CD4-positive, alpha-beta memory T cell (primary cell): ENCODE measurements around the gene SECISBP2. TPM values are rescaled to one million over a fixed set of nuclear protein-coding genes. Genes with fewer than 3 reads are reported as not detected.
"Not testable (repeated sequence)": the region's sequence is repeated elsewhere in the genome, so short reads cannot be mapped to it uniquely, and the experiment has no call there.

Experiments
- CTCF ChIA-PET: fragments of 350-600 bp; sonication (Branson Sonifier 250); formaldehyde crosslinking; loops from one replicate; lab custom pipeline; 2021; ENCODE audit warnings: inconsistent platforms; ENCODE audit not compliant: partially characterized antibody; lab: Charles Lee
- POLR2A ChIA-PET: fragments of 350-600 bp; sonication (Branson Sonifier 250); formaldehyde crosslinking; loops from one replicate; lab custom pipeline; 2021; ENCODE audit not compliant: partially characterized antibody; lab: Charles Lee
- DNase-seq, 5 donors: peaks; one replicate each; pipeline versions ENCODE4 v3.0.0 to v3.0.0-alpha.2; 2020 to 2022; ENCODE audit warnings: mixed read lengths in 1 of 5
- H3K27ac ChIP-seq: one replicate; pipeline ENCODE4 v1.7.0; 2013; ENCODE audit warnings: low read depth, low read length
- H3K27me3 ChIP-seq: 2 replicates; pipeline ENCODE4 v1.7.0; 2013; ENCODE audit warnings: mild to moderate bottlenecking, low read length, moderate library complexity; ENCODE audit not compliant: insufficient read depth
- H3K36me3 ChIP-seq: 2 replicates; pipeline ENCODE4 v1.7.0; 2013; ENCODE audit warnings: mild to moderate bottlenecking, low read length, moderate library complexity; ENCODE audit not compliant: insufficient read depth
- H3K4me1 ChIP-seq: 2 replicates; pipeline ENCODE4 v1.7.0; 2013; ENCODE audit warnings: mild to moderate bottlenecking, low read length, moderate library complexity; ENCODE audit not compliant: insufficient read depth
- H3K4me3 ChIP-seq, 2 donors: one replicate each; pipeline ENCODE4 v1.7.0; 2013; ENCODE audit warnings: low read length in 2 of 2, mild to moderate bottlenecking in 1 of 2
- H3K9me3 ChIP-seq, 2 donors: one replicate each; pipeline ENCODE4 v1.7.0; 2013; ENCODE audit warnings: low read length in 2 of 2, control low read depth in 1 of 2; ENCODE audit not compliant: control insufficient read depth in 1 of 2
- H3K27ac Mint-ChIP-seq, 7 donors: one replicate each; pipeline ENCODE4 v1.8.0; 2020 to 2021; ENCODE audit warnings: mixed read lengths in 7 of 7, mild to moderate bottlenecking in 6 of 7, inconsistent platforms in 3 of 7, moderate library complexity in 3 of 7
- H3K27me3 Mint-ChIP-seq, 2 donors: one replicate each; pipeline ENCODE4 v1.8.0; 2020 to 2021; ENCODE audit warnings: mixed read lengths in 2 of 2
- H3K36me3 Mint-ChIP-seq, 2 donors: one replicate each; pipeline ENCODE4 v1.8.0; 2020 to 2021; ENCODE audit warnings: mixed read lengths in 2 of 2, inconsistent platforms in 1 of 2, mild to moderate bottlenecking in 1 of 2
- H3K4me1 Mint-ChIP-seq, 4 donors: one replicate each; pipeline ENCODE4 v1.8.0; 2020 to 2021; ENCODE audit warnings: mixed read lengths in 4 of 4, mild to moderate bottlenecking in 1 of 4
- H3K4me3 Mint-ChIP-seq, 8 donors: one replicate each; pipeline ENCODE4 v1.8.0; 2020 to 2021; ENCODE audit warnings: mixed read lengths in 8 of 8, mild to moderate bottlenecking in 7 of 8, moderate library complexity in 6 of 8, inconsistent platforms in 3 of 8
- H3K9me3 Mint-ChIP-seq, 8 donors: one replicate each; pipeline ENCODE4 v1.8.0; 2020 to 2021; ENCODE audit warnings: mixed read lengths in 8 of 8, mild to moderate bottlenecking in 5 of 8, inconsistent platforms in 3 of 8, moderate library complexity in 1 of 8
- intact Hi-C: fragments of 100-400 bp; cut with micrococcal nuclease; formaldehyde crosslinking; loops from one replicate; pipeline ENCODE4 v1.15.1; 2023
- polyA plus RNA-seq, 2 donors: library from polyadenylated mRNA; unstranded; fragments of 300-500 nt; fragmentation: Illumina TruSeq; gene quantifications; one replicate each; pipeline ENCODE4 v1.2.3, GENCODE V29; 2021
- total RNA-seq, 2 experiments: library from RNA; stranded (reverse); gene quantifications; one replicate each; pipeline ENCODE4 v1.2.3, GENCODE V29; 2021

SECISBP2 gene
- total and polyA plus RNA-seq, 4 experiments from 2014 or later: 12.5 to 112 (median 59.9) TPM

DNA sequence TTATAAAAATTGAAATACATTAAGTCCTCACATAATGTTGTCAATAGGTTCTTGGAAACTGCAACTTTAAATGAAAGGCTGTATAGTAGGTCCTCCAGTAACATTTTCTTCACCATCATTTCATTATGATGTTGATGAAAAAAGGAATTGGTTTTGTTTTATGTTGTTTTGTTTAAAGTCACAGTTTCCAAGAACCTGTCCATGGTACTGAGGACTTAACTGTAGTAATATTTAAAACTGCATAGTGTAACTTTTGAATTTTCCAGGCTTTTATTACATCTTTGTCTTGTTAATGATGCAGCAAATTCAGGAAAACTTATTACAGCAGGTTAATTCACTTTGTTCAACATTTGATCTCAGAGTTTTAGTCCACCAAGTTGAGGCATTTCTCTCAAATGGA is 11.6 kb downstream of the SECISBP2 start:
- Histone ChIP-seq H3K9me3 (no peaks in the 10 kb centered on the region), H3K4me1 (peaks cover 3% of the 10 kb centered on the region), H3K36me3 (peaks cover 78% of the 10 kb centered on the region), H3K27ac (no peak overlapping the region), H3K4me3 (no peak overlapping the region), H3K27me3 (no peaks in the 10 kb centered on the region)
- Mint-ChIP-seq H3K36me3 (peaks cover 46 to 75% of the 10 kb centered on the region in 2 donors), H3K4me1 (peaks cover 10 to 17% (median 13%) of the 10 kb centered on the region in 4 donors), H3K27me3 (no peaks in the 10 kb centered on the region), H3K4me3 (no peak overlapping the region), H3K9me3 (no peaks in the 10 kb centered on the region), H3K27ac (no peak overlapping the region)
- ChIA-PET POLR2A (no interaction called here), CTCF (no interaction called here)
- intact Hi-C loops: no loop called here
- no peak for DNase-seq

GRCh38 chr9:89330513-89330912 is 12.2 kb downstream of the SECISBP2 start:
- H3K4me1 ChIP-seq: no peaks in the 10 kb centered on the region
- peak overlapping the region in 1 of 7 donors; percentile 27 for H3K27ac Mint-ChIP-seq
- ChIA-PET CTCF (no interaction called here), POLR2A (no interaction called here)
- no peak overlapping the region for H3K4me3 Mint-ChIP-seq
- no peaks in the 10 kb centered on the region for H3K27me3 ChIP-seq
- H3K9me3 ChIP-seq: no peaks in the 10 kb centered on the region
- intact Hi-C loops: no loop called here
- H3K4me3 ChIP-seq: no peak overlapping the region
- no peak overlapping the region for H3K27ac ChIP-seq
- H3K9me3 Mint-ChIP-seq: no peaks in the 10 kb centered on the region
- no peak for DNase-seq
- H3K27me3 Mint-ChIP-seq: no peaks in the 10 kb centered on the region
- peaks cover 4 to 12% (median 9%) of the 10 kb centered on the region in 4 donors for H3K4me1 Mint-ChIP-seq
- peaks cover 46 to 77% of the 10 kb centered on the region in 2 donors for H3K36me3 Mint-ChIP-seq
- H3K36me3 ChIP-seq: peaks cover 78% of the 10 kb centered on the region

DNA sequence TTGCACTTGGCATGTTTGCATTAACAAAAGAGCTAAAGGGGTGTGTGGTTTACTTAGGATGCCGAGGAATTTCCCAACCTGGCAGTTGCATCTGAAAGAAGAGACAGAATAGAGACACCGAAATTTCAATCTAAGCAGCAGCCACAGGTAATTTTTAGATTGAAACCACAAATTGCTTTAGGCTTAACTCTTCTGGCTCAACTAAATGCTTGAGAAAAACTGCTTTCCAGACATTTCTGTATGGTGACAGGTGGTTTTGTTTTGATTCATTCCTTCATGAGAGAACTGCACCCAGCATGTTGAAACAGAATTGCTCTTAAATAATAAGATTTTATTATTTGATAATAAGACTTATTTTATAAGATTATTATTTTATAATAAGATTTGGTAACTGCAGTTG is 21.5 kb downstream of the SECISBP2 start:
- H3K36me3 ChIP-seq: peaks cover 63% of the 10 kb centered on the region
- intact Hi-C loops: no loop called here
- no peaks in the 10 kb centered on the region for H3K9me3 ChIP-seq
- no peak for DNase-seq
- no peaks in the 10 kb centered on the region for H3K27me3 ChIP-seq
- Mint-ChIP-seq H3K4me3 (no peak overlapping the region), H3K27me3 (no peaks in the 10 kb centered on the region), H3K36me3 (peaks cover 79 to 87% of the 10 kb centered on the region in 2 donors), H3K9me3 (peaks cover 0 to 2% (median 0%) of the 10 kb centered on the region in 8 donors), H3K27ac (peak overlapping the region in 2 of 7 donors; percentile 12 to 73), H3K4me1 (peaks cover 21 to 36% (median 29%) of the 10 kb centered on the region in 4 donors)
- POLR2A ChIA-PET: no interaction called here
- H3K4me1 ChIP-seq: no peaks in the 10 kb centered on the region
- no peak overlapping the region for H3K4me3 ChIP-seq
- CTCF ChIA-PET: interaction anchor here (0.6 to 1.3 kb wide), 2 partner anchors 209 to 237 kb away, joined by 3 read pairs; no protein-coding TSS in a partner anchor
- H3K27ac ChIP-seq: no peak overlapping the region

DNA sequence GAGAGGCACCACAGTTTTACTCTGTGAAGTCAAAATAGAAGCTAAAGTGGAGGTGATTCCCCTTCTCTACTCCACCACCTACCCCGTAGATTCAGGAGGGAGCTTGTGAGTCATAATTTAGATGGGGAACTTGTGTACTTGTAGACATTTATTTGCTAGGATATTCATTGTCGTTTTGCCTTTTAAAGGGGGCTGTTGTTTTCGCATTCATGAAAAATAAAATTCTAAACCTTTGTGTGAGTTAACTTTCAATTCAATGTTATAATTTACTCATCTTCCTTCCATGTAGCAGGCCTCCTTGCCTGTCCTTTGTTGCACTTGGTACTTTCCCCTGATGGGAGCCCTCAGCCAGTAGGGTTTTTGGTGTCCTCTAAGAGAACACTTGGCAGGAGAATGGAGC is 22.0 kb downstream of the SECISBP2 start:
- Mint-ChIP-seq H3K4me1 (peaks cover 23 to 40% (median 29%) of the 10 kb centered on the region in 4 donors), H3K9me3 (peaks cover 0 to 2% (median 0%) of the 10 kb centered on the region in 8 donors), H3K36me3 (peaks cover 83 to 87% of the 10 kb centered on the region in 2 donors), H3K27me3 (no peaks in the 10 kb centered on the region), H3K4me3 (no peak overlapping the region), H3K27ac (peak overlapping the region in 6 of 7 donors; percentile 19 to 91 (median 78))
- Histone ChIP-seq H3K36me3 (peaks cover 68% of the 10 kb centered on the region), H3K9me3 (no peaks in the 10 kb centered on the region), H3K27ac (no peak overlapping the region), H3K4me1 (no peaks in the 10 kb centered on the region), H3K27me3 (no peaks in the 10 kb centered on the region), H3K4me3 (no peak overlapping the region)
- DNase-seq: no peak
- CTCF ChIA-PET: interaction anchor here (0.6 to 1.3 kb wide), 2 partner anchors 209 to 236 kb away, joined by 3 read pairs; no protein-coding TSS in a partner anchor
- POLR2A ChIA-PET: no interaction called here
- intact Hi-C loops: no loop called here

DNA sequence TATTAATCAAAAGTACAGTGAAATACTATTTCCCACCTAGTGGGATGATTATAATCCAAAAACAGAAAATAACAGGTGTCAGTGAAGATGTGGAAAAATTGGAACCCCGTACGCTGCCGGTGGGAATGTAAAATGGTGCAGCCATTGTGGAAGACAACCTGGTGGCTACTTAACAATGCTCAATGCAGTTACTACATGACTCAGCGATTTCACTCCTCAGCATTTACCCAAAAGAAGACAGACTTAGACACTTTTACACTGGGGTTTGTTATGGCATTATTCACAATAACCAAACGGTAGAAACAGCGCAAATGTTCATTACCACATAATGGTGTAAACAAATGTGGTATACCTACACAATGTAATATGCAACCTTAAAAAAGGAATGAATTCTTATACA is 23.9 kb downstream of the SECISBP2 start:
- no peak overlapping the region for H3K27ac ChIP-seq
- H3K4me1 ChIP-seq: no peaks in the 10 kb centered on the region
- intact Hi-C loops: no loop called here
- no peaks in the 10 kb centered on the region for H3K27me3 ChIP-seq
- peaks cover 94 to 96% of the 10 kb centered on the region in 2 donors for H3K36me3 Mint-ChIP-seq
- H3K4me3 Mint-ChIP-seq: no peak overlapping the region
- H3K9me3 ChIP-seq: no peaks in the 10 kb centered on the region
- peaks cover 23 to 46% (median 29%) of the 10 kb centered on the region in 4 donors for H3K4me1 Mint-ChIP-seq
- DNase-seq: no peak
- H3K27ac Mint-ChIP-seq: peak overlapping the region in 1 of 7 donors; percentile 2
- H3K36me3 ChIP-seq: peaks cover 76% of the 10 kb centered on the region
- CTCF ChIA-PET: interaction anchor here (2.0 kb wide), 1 partner anchor 24 kb away, joined by 4 read pairs; the partner anchor contains the start of gene SECISBP2
- POLR2A ChIA-PET: no interaction called here
- no peaks in the 10 kb centered on the region for H3K27me3 Mint-ChIP-seq
- peaks cover 0 to 2% (median 0%) of the 10 kb centered on the region in 8 donors for H3K9me3 Mint-ChIP-seq
- no peak overlapping the region for H3K4me3 ChIP-seq

- H3K36me3 ChIP-seq: peaks cover 75% of the 10 kb centered on the region
- POLR2A ChIA-PET: no interaction called here
Observed at GRCh38 chr9:89342948-89343347, 24.6 kb downstream of the SECISBP2 start.

GRCh38 chr9:89343812-89344211 is 25.5 kb downstream of the SECISBP2 start:
- H3K9me3 ChIP-seq, CTCF ChIA-PET, intact Hi-C loops, POLR2A ChIA-PET, H3K27me3 Mint-ChIP-seq, H3K9me3 Mint-ChIP-seq, H3K27ac ChIP-seq, H3K27me3 ChIP-seq, H3K4me3 ChIP-seq, H3K4me1 ChIP-seq: not testable (repeated sequence)
- H3K36me3 ChIP-seq: peaks cover 78% of the 10 kb centered on the region
- peaks cover 87 to 93% of the 10 kb centered on the region in 2 donors for H3K36me3 Mint-ChIP-seq
- DNase-seq: peak in 1 of 5 donors; percentile 20
- peaks cover 18 to 39% (median 24%) of the 10 kb centered on the region in 4 donors for H3K4me1 Mint-ChIP-seq
- H3K4me3 Mint-ChIP-seq: peak overlapping the region in 1 of 8 donors; percentile 26
- peak overlapping the region in 5 of 7 donors; percentile 20 to 72 (median 33) for H3K27ac Mint-ChIP-seq

More at GRCh38 chr9:89342948-89343347, 24.6 kb downstream of the SECISBP2 start:
- Mint-ChIP-seq H3K4me1 (peaks cover 21 to 40% (median 28%) of the 10 kb centered on the region in 4 donors), H3K9me3 (peaks cover 0 to 2% (median 0%) of the 10 kb centered on the region in 8 donors), H3K27me3 (no peaks in the 10 kb centered on the region), H3K4me3 (no peak overlapping the region), H3K36me3 (peaks cover 88 to 93% of the 10 kb centered on the region in 2 donors), H3K27ac (peak overlapping the region in 1 of 7 donors; percentile 50)
- no peaks in the 10 kb centered on the region for H3K9me3 ChIP-seq
- intact Hi-C loops: no loop called here
- CTCF ChIA-PET: interaction anchor here (2.0 kb wide), 1 partner anchor 24 kb away, joined by 4 read pairs; the partner anchor contains the start of gene SECISBP2
- no peak overlapping the region for H3K27ac ChIP-seq
- no peak overlapping the region for H3K4me3 ChIP-seq
- H3K27me3 ChIP-seq: no peaks in the 10 kb centered on the region
- DNase-seq: no peak
- no peaks in the 10 kb centered on the region for H3K4me1 ChIP-seq
